Body of pancreas (tissue), 4 donors: ENCODE data around the gene NFS1.

Source experiments
- POLR2A ChIP-seq, 3 donors: fragments of 450-650 bp; IDR thresholded peaks; one replicate each; pipeline ENCODE4 v1.6.1; 2016; ENCODE audit warnings: antibody characterized with exemption in 3 of 3, mild to moderate bottlenecking in 2 of 3
- TF ChIP-seq, protein P1 (sequence below), 7 experiments: fragments of 450-650 bp in 4 of 7; fragments of 200-600 bp in 3 of 7; sonication (generic) in 3 of 7; IDR thresholded peaks; one replicate each; pipeline ENCODE4 v1.5.1; 2016 to 2019; ENCODE audit warnings: antibody characterized with exemption in 7 of 7

DNA sequence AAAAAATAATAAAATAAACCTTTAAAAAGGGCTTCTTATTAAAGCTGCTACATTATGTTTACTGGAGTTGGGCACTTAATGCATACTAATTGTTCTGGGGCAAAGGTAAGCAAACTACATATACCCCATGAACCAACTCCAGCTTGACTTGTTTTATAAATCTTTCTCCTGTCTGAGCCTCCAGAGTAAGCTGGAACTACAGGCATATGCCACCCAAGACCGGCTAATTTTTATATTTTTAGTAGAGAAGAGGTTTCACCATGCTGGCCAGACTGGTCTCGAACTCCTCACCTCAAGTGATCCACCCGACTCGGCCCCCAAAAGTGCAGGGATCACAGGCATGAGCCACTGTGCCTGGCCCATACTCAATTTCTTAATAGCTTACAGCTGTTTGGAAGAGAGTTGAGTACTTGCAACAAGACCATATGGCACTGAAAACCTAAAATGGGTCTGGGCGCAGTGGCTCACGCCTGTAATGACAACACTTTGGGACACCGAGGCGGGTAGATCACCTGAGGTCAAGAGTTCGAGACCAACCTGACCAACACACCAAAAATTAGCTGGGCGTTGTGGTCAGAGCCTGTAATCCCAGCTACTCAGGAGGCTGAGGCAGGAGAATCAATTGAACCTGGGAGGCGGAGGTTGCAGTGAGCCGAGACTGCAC is 20.0 kb upstream of the NFS1 start:
- no peak for TF ChIP-seq POLR2A (IDR thresholded peaks at IDR 0.05)
- TF ChIP-seq, protein P1, sequence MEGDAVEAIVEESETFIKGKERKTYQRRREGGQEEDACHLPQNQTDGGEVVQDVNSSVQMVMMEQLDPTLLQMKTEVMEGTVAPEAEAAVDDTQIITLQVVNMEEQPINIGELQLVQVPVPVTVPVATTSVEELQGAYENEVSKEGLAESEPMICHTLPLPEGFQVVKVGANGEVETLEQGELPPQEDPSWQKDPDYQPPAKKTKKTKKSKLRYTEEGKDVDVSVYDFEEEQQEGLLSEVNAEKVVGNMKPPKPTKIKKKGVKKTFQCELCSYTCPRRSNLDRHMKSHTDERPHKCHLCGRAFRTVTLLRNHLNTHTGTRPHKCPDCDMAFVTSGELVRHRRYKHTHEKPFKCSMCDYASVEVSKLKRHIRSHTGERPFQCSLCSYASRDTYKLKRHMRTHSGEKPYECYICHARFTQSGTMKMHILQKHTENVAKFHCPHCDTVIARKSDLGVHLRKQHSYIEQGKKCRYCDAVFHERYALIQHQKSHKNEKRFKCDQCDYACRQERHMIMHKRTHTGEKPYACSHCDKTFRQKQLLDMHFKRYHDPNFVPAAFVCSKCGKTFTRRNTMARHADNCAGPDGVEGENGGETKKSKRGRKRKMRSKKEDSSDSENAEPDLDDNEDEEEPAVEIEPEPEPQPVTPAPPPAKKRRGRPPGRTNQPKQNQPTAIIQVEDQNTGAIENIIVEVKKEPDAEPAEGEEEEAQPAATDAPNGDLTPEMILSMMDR (IDR thresholded peaks at IDR 0.05): no peak
